ENCODE data around the gene MSMP.
A peak's percentile ranks its signal among the peaks of the same experiment; 100 is the strongest.

Gene MSMP

GRCh38 chr9:35771075-35771433 lies 17.0 kb upstream of the MSMP start:
- no peak for DNase-seq

GRCh38 chr9:35769763-35770162 lies 15.7 kb upstream of the MSMP start:
- no peak for DNase-seq

DNA sequence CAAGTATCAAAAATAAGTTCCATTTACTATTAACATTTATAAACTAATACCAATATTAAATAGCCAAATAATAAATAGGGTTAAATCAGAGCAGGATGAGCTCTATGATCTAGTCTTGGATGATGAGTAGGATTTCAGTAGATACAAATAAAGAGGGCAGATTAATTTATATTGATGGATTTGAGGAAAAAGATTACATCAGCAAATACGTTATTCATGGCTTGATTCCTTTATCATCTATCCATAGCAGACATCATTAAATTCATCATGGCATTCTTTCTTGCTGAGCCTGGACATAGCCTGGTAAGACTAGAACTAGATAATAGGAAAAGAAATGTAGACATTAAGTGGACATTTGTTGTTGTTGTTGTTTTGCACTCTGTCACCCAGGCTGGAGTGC lies 13.4 kb upstream of the MSMP start:
- no peak for DNase-seq

DNA sequence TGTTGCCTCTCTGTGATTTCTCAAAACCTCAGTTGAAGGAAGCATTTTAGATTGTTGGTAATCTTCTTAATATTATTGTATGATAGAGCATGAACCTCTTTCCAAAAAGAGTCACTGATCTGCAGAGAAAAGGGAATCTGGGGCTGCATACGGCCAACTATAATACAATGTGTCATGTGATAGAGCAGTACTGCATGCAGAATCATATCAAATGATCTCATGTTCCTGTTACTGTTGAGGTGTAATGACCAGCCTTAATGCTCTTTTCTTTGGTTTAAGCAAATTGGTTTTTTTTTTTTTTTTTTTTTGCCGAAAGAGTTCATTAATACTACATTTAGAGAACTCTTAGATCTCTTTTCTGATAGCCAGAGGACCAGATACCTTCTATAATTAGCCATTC lies 12.9 kb upstream of the MSMP start:
- DNase-seq = no peak

DNA sequence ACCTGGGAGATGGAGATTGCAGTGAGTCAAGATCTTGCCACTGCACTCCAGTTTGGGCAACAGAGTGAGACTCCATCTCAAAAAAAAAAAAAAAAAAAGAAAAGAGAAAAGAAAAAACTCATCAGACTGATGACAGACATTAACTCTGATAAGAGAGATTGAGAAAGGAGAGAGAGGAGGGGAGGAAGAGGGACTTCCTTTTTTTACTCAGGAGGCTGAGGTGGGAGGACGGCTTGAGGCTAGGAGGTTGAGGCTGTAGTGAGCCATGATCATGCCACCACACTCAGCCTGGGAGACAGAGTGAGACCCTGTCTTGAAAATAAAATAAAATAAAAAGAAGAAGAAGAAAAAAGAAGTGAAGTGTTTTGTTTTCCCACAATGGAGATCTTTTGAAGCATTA lies 9.7 kb upstream of the MSMP start:
- DNase-seq = no peak

DNA sequence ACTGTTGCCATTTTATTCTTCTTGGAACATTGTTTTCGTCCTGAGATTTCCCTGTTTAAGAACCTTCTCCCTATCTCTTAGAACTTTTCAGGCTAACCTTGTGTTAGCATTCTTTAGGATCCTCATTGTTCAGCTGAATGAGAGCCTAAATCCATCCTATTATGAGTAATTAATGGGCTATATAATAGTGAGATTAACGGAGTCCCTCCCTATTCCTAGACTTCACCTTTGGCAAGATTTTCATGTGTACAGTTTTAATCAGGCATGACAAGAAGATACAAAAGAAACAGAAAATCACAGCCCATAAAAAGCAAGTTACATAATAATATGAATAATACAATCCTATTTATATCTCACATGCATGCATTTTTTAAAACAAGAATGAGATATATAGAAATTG lies 9.1 kb upstream of the MSMP start:
- no peak for DNase-seq

GRCh38 chr9:35760651-35761050 lies 6.6 kb upstream of the MSMP start:
- no peak for DNase-seq

- DNase-seq = no peak
Observed at GRCh38 chr9:35759795-35760194, 5.7 kb upstream of the MSMP start.

GRCh38 chr9:35758475-35759050 lies 4.5 kb upstream of the MSMP start:
- no peak for DNase-seq

DNA sequence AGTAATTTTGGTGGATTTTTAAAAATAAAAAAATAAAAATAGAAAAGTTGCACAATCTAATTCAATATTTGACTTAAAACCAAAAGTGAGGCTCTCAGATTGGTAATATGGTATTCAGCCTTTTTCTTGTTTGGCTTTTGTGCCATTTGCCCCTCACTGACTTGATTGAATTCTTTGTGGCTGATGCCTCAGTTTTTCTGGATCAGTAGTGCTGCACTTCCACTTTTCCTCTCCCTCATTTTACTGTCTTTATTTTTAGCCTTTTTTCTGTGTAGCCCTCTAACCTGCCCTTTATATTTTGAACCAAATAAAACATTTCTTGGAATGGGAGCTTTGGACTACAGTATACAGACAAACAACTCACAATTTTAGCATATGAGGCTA lies 3.8 kb upstream of the MSMP start:
- DNase-seq = no peak

GRCh38 chr9:35757226-35757891 lies 3.3 kb upstream of the MSMP start:
- no peak for DNase-seq

DNA sequence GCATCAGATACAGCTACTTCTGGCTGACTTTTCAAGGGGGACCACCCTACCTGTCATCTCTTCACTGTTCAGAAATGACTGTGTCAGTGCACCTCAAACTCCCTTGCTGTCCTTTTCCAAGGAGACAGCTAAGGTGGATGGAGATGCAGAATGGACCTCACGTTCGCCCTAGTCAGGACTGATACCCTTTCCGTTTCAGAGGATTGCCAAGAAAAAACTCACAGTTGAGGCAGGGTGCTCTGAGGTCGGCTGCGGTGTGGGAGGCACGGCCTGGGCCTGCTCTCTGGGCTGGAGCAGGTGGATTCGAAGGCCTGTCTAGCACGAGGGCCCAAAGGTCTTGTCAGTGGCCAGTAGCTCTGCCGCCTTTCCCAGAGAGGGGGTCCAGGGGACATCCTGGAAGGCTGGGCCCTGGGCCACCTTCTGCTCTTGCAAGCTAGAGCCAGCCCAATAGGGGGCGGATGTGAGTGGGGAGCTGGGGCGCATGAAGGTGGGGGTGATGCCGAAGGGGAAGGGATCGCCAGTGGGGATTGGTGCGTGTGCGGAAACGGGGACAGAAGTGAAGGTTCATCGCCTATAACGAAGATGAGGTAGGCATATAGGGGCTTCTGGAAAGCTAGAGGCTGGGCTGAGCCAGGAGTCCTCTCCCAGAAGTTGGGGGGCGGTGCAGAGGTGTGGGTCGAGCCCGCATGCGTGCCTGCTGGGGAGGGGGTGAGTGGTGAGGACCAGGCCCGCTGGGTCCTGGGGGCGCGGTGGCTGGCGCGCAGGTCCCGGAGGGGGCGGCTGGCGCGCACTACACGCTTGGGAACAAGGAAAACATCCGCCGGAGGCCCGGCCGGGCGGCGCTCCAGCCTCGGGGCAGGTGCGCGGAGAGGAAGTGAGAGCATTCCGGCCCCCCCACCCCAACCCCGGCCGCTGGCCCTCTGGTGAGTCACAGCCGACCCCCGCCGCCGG lies 2.5 kb upstream of the MSMP start:
- peak; percentile 53 to 61 (median 57) for DNase-seq

- DNase-seq = no peak
Observed at GRCh38 chr9:35755071-35755470, 995 bp upstream of the MSMP start.

GRCh38 chr9:35753466-35753865 lies 610 bp downstream of the MSMP start:
- no peak for DNase-seq

GRCh38 chr9:35750256-35750531 lies 3.9 kb downstream of the MSMP start:
- no peak for DNase-seq

DNA sequence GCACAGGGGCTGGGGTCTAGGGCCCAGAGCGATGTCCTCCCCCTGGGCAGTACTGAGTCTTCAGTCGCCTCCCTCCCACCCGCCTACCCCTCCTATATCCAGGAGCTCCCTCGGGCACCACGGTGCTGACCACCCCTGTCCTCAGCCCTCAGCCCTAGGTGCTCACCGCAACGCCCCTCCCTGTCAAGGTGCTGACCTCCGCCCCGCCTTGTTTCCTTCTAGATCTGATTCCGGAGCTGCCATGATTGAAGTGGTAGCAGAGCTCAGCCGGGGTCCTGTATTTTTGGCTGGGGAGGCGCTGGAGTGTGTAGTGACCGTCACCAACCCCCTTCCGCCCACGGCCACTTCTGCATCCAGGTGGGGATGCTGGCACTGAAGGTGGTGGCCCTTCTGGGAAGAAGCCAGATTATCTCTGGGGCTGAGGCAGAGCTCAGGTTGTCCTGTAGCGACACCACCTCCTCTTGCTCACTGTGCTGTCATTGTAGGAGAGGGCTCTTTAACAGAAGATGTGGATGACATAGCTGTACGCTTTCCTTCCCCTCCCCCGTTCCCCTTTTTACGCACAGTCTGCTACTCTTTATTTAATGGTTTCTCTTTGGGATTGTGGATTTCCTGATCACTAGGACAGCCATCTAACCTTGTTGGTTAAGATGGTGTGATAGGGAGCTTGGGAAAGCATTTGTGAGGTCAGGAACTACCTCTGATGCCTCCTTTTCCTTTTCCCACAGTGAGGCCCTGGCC lies 4.4 kb downstream of the MSMP start:
- peak in 1 of 4 experiments; percentile 13 for DNase-seq

- peak; percentile 38 to 56 (median 46) for DNase-seq
Observed at GRCh38 chr9:35748858-35749514, 5.1 kb downstream of the MSMP start, which contains the start of the genes GBA2 and RGP1. TSS of gene GBA2 (minus strand) at chr9:35749228. CDS start at chr9:35748704, 524 bp downstream. TSS of gene RGP1 (plus strand) at chr9:35749287. CDS start at chr9:35749756, 469 bp downstream.

GRCh38 chr9:35748242-35748857 lies 5.7 kb downstream of the MSMP start:
- DNase-seq = no peak

DNA sequence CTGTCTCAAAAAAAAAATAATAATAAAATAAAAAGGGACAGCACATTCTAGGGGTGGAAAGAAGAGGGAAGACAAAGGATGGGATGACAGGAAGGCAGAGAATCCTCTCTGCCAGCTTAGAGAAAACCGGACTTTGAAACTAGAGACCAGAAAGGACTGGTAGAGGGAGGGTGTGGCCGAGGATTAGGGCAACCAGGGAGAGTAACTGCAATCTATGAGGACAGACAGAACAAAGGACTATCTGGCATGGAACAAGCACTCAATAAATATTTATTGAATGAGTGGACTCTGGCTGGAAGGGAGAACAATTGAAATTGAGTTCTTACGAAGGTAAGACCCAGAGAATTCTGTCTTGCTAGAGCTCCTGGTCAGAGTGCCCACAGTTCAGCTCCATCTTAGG lies 7.5 kb downstream of the MSMP start:
- DNase-seq = no peak

DNA sequence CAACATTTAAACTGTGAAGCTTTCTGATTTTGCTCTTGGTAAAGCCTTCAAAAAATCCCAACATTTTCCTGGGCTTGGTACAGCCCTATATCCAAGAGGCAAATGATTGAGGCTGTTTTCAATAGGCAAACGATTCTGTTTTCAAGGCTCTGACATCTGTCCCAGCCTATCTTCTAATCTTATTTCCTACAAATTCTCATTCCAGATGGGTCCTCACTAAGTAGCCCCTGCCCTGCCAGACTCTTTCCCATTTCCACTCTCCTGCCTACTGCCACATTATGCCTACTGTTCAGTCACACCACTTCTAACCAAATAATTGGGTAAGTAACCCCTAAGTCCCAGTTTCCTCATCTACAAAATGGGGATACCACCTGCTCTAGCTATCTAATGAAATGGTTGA lies 8.5 kb downstream of the MSMP start:
- no peak for DNase-seq

- no peak for DNase-seq
Observed at GRCh38 chr9:35743880-35744518, 10.1 kb downstream of the MSMP start.

GRCh38 chr9:35743452-35743851 lies 10.6 kb downstream of the MSMP start:
- no peak for DNase-seq

Data from activated CD4-positive, CD25-positive, alpha-beta regulatory T cell (primary cell).